ENCODE results near the gene PXT1. TPM values are rescaled to one million over a fixed set of nuclear protein-coding genes. Genes with fewer than 3 reads are reported as not detected.
"Not testable (repeated sequence)": the region's sequence is repeated elsewhere in the genome, so short reads cannot be mapped to it uniquely, and the experiment has no call there.

The PXT1 gene
- total RNA-seq (under 1 TPM; 0.10 to 0.11 TPM), polyA plus RNA-seq (ENCODE audit: insufficient read length in 2 of 2) (under 1 TPM; 0.13 to 0.53 TPM)
- long read RNA-seq, donor 1: 0 reads
- long read RNA-seq, donor 2: 0 reads
- long read RNA-seq, donor 3: 0 reads
- long read RNA-seq, donor 4: 0 reads

DNA sequence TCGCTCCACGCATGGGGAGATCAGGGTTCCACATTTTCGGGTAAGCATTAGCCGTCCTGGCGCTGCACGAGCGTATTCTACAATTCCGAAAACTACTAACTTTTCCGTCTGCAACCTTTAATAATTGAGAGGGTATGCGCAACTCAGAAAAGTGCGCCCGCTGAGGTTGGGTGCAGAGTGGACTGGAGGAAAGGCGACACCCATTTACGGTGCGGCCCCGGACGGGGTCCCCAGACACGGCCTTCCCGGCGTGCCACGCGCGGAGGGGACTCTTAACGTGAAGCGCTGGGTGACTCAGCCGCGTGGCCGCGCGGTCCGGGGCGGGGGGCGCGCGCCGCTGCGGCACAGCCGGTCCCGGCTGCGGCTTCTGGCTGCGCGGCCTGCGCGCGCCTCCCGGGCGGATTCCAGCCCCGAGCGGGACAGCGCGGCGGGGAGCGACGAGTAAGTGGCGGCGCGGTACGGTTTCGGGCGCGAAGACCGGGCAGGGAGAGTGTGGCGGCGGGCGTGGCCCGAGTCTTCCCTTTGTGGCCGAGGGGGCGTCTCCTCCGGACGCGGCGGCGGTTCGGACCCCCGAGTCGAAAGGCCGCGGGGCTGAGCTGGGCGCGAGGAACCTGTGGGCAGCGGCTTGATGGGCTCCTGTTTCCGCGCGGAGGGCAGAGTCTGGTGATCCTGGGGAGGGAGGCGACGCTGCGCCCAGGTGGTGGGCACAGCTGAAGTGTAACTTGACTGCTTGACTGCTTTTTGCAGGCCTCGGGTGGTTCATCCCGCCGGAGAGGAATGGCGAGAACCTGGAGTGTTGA lies at the start of gene PXT1, which contains the start of gene KCTD20:
PXT1 (minus strand) TSS at position 184 of the 800 bp plus-strand sequence. CDS start 16,772 bp downstream, outside the sequence.
KCTD20 (plus strand) TSS at position 330 of the 800 bp plus-strand sequence. CDS start 27,098 bp downstream, outside the sequence.
- peak; percentile 72 to 96 (median 80) for DNase-seq (ENCODE audit: low read depth in 4 of 6, low spot score in 6 of 6)
- no peaks in the 10 kb centered on the region for H3K9me3 ChIP-seq (ENCODE audit: control insufficient read depth, insufficient read depth, low read length)
- peaks cover 14% of the 10 kb centered on the region for H3K4me1 ChIP-seq (ENCODE audit: control insufficient read depth, insufficient read depth, low read length)
- H3K4me3 ChIP-seq (ENCODE audit: low read depth, low read length): peak within 1 kb of the TSS; percentile 94
- no peaks in the 10 kb centered on the region for H3K27me3 ChIP-seq (ENCODE audit: control insufficient read depth, insufficient read depth, low read length)
- H3K27ac ChIP-seq (ENCODE audit: low read depth, low read length): peak within 1 kb of the TSS; percentile 96
- peaks cover 2% of the 10 kb centered on the region for H3K36me3 ChIP-seq (ENCODE audit: control insufficient read depth, insufficient read depth, low read length)
- WGBS (ENCODE audit: insufficient coverage): under 1% methylated on average over 86 of the region's 91 CpGs

DNA sequence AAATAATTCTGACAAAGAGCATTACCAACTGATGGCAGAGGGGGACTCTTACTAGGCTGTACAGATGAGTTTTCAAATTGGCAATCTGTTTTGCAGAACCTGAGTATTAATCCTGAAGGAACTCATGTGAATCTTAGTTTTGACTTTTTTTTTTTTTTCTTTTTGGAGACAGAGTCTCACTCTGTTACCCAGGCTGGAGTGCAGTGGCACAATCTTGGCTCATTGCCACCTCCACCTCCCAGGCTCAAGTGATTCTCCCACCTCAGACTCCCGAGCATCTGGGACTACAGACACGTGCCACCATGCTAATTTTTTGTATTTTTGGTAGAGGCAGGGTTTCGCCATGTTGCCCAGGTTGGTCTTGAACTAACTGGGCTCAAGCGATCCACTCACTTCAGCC lies 49.4 kb upstream of the PXT1 start:
- H3K27me3 ChIP-seq (ENCODE audit: control insufficient read depth, insufficient read depth, low read length): no peaks in the 10 kb centered on the region
- no peak overlapping the region for H3K4me3 ChIP-seq (ENCODE audit: low read depth, low read length)
- no peaks in the 10 kb centered on the region for H3K4me1 ChIP-seq (ENCODE audit: control insufficient read depth, insufficient read depth, low read length)
- H3K27ac ChIP-seq (ENCODE audit: low read depth, low read length): no peak overlapping the region
- 74% methylated on average over 3 of the region's 4 CpGs for WGBS (ENCODE audit: insufficient coverage)
- no peaks in the 10 kb centered on the region for H3K9me3 ChIP-seq (ENCODE audit: control insufficient read depth, insufficient read depth, low read length)
- H3K36me3 ChIP-seq (ENCODE audit: control insufficient read depth, insufficient read depth, low read length): peaks cover 23% of the 10 kb centered on the region
- no peak for DNase-seq (ENCODE audit: low read depth in 4 of 6, low spot score in 6 of 6)

DNA sequence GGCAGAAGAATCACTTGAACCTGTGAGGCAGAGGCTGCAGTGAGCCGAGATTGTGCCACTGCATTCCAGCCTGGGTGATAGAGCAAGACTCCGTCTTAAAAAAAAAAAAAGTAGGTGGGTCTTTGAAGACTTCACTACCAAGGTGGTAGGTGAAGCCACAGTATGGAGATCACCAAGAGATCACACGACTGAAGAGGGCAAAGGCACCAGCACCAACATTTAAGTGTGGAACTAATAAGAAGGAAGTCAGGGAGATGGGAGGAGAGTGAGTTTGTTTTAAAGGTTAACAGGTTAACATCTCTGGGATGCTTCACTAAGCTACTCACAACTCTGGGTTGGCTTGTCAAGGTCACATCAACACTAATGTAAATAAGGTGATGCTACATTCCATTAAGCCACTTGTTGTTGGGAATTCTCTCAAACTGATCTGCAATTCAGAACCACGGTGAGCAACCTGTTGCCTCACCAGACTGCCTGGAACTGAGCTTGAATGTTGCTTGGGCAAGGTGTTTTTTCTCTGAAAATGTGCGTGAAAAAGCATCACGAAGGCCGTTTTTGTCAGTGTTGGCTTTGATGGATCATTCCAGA lies 48.8 kb upstream of the PXT1 start:
- H3K4me3 ChIP-seq (ENCODE audit: low read depth, low read length): no peak overlapping the region
- 81% methylated on average over 3 of the region's 7 CpGs for WGBS (ENCODE audit: insufficient coverage)
- H3K27ac ChIP-seq (ENCODE audit: low read depth, low read length): no peak overlapping the region
- no peaks in the 10 kb centered on the region for H3K4me1 ChIP-seq (ENCODE audit: control insufficient read depth, insufficient read depth, low read length)
- H3K36me3 ChIP-seq (ENCODE audit: control insufficient read depth, insufficient read depth, low read length): peaks cover 24% of the 10 kb centered on the region
- no peaks in the 10 kb centered on the region for H3K9me3 ChIP-seq (ENCODE audit: control insufficient read depth, insufficient read depth, low read length)
- no peak for DNase-seq (ENCODE audit: low read depth in 4 of 6, low spot score in 6 of 6)
- H3K27me3 ChIP-seq (ENCODE audit: control insufficient read depth, insufficient read depth, low read length): no peaks in the 10 kb centered on the region

- no peaks in the 10 kb centered on the region for H3K9me3 ChIP-seq (ENCODE audit: control insufficient read depth, insufficient read depth, low read length)
- H3K4me1 ChIP-seq (ENCODE audit: control insufficient read depth, insufficient read depth, low read length): no peaks in the 10 kb centered on the region
- H3K27ac ChIP-seq (ENCODE audit: low read depth, low read length): no peak overlapping the region
- H3K4me3 ChIP-seq (ENCODE audit: low read depth, low read length): no peak overlapping the region
- peaks cover 23% of the 10 kb centered on the region for H3K36me3 ChIP-seq (ENCODE audit: control insufficient read depth, insufficient read depth, low read length)
- 100% methylated on average over 2 of the region's 4 CpGs for WGBS (ENCODE audit: insufficient coverage)
- DNase-seq (ENCODE audit: low read depth in 4 of 6, low spot score in 6 of 6): no peak
- no peaks in the 10 kb centered on the region for H3K27me3 ChIP-seq (ENCODE audit: control insufficient read depth, insufficient read depth, low read length)
These were observed 46.8 kb upstream of the PXT1 start for GRCh38 chr6:36489426-36489825.

GRCh38 chr6:36488221-36488620 lies 45.6 kb upstream of the PXT1 start:
- no peaks in the 10 kb centered on the region for H3K27me3 ChIP-seq (ENCODE audit: control insufficient read depth, insufficient read depth, low read length)
- H3K9me3 ChIP-seq (ENCODE audit: control insufficient read depth, insufficient read depth, low read length): no peaks in the 10 kb centered on the region
- peaks cover 25% of the 10 kb centered on the region for H3K36me3 ChIP-seq (ENCODE audit: control insufficient read depth, insufficient read depth, low read length)
- H3K4me1 ChIP-seq (ENCODE audit: control insufficient read depth, insufficient read depth, low read length): no peaks in the 10 kb centered on the region
- no peak overlapping the region for H3K4me3 ChIP-seq (ENCODE audit: low read depth, low read length)
- no peak for DNase-seq (ENCODE audit: low read depth in 4 of 6, low spot score in 6 of 6)
- no peak overlapping the region for H3K27ac ChIP-seq (ENCODE audit: low read depth, low read length)

GRCh38 chr6:36487698-36488097 lies 45.0 kb upstream of the PXT1 start:
- Histone ChIP-seq H3K4me1 (ENCODE audit: control insufficient read depth, insufficient read depth, low read length) (no peaks in the 10 kb centered on the region), H3K36me3 (ENCODE audit: control insufficient read depth, insufficient read depth, low read length) (peaks cover 28% of the 10 kb centered on the region), H3K4me3 (ENCODE audit: low read depth, low read length) (no peak overlapping the region), H3K27me3 (ENCODE audit: control insufficient read depth, insufficient read depth, low read length) (no peaks in the 10 kb centered on the region), H3K9me3 (ENCODE audit: control insufficient read depth, insufficient read depth, low read length) (no peaks in the 10 kb centered on the region), H3K27ac (ENCODE audit: low read depth, low read length) (no peak overlapping the region)
- DNase-seq (ENCODE audit: low read depth in 4 of 6, low spot score in 6 of 6): no peak
- 100% methylated on average over 1 of the region's 1 CpG for WGBS (ENCODE audit: insufficient coverage)

DNA sequence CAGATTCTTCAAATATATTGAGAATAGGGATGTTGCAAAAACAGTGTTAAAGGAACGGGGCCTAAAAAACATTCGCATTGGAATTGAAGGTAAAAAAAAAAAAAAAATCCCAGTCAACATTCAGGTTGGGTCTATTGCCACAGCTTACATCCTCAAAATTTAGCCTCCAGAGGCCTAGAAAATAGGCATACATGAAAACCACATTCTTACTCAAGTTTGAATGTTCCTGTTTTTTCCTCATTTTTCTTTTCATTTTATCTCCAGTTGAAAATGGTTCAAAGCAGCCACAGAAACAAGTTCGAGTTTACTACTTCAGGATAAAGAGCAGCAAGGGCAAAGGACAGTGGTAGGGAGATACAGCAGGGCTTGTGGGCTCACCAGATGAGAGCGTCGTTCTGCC lies 42.1 kb upstream of the PXT1 start:
- whole genome bisulfite sequencing (ENCODE audit: insufficient coverage): 100% methylated on average over 1 of the region's 5 CpGs

DNA sequence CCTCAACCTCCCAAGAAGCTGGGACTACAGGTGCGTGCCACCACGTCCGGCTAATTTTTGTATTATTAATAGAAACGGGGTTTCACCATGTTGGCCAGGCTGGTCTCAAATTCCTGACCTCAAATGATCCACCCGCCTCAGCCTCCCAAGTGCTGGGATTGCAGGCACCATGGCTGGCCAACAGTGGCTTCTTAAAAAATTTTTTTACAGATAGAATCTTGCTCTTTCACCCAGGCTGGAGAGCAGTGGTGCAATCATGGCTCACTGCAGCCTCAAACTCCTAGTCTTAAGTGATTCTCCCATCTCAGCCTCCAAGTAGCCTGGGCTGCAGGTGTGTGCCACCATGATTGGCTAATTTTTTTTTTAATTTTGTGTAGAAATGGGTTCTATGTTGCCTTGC lies 40.7 kb upstream of the PXT1 start:
- H3K4me3 ChIP-seq (ENCODE audit: low read depth, low read length); DNase-seq (ENCODE audit: low read depth in 4 of 6, low spot score in 6 of 6); H3K9me3 ChIP-seq (ENCODE audit: control insufficient read depth, insufficient read depth, low read length); H3K27me3 ChIP-seq (ENCODE audit: control insufficient read depth, insufficient read depth, low read length); H3K4me1 ChIP-seq (ENCODE audit: control insufficient read depth, insufficient read depth, low read length); H3K27ac ChIP-seq (ENCODE audit: low read depth, low read length): not testable (repeated sequence)
- peaks cover 41% of the 10 kb centered on the region for H3K36me3 ChIP-seq (ENCODE audit: control insufficient read depth, insufficient read depth, low read length)
- WGBS (ENCODE audit: insufficient coverage): 100% methylated on average over 1 of the region's 5 CpGs

More for the DNA sequence above, 42.1 kb upstream of the PXT1 start:
- no peak overlapping the region for H3K27ac ChIP-seq (ENCODE audit: low read depth, low read length)
- H3K9me3 ChIP-seq (ENCODE audit: control insufficient read depth, insufficient read depth, low read length): no peaks in the 10 kb centered on the region
- peaks cover 39% of the 10 kb centered on the region for H3K36me3 ChIP-seq (ENCODE audit: control insufficient read depth, insufficient read depth, low read length)
- H3K4me1 ChIP-seq (ENCODE audit: control insufficient read depth, insufficient read depth, low read length): no peaks in the 10 kb centered on the region
- H3K27me3 ChIP-seq (ENCODE audit: control insufficient read depth, insufficient read depth, low read length): no peaks in the 10 kb centered on the region
- DNase-seq (ENCODE audit: low read depth in 4 of 6, low spot score in 6 of 6): no peak
- no peak overlapping the region for H3K4me3 ChIP-seq (ENCODE audit: low read depth, low read length)

DNA sequence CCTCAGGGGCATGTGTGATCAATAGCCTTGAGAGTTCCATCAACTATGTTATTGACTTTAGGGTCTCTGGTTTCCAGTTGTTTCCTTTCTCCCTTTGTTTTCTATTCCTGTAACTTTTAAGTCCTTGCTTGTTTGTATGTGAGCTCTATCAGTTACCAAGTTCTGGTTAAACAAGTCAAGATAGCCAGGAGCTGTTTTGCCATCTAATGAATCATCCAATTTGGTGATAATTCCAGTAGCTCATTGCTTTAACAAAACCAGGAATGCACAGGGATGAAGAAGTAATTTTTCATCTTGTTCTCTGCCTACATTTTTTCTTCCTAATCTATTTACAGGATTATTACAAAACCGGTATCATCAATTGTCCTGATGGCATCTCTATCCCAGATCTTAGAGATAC lies 36.6 kb upstream of the PXT1 start:
- H3K4me1 ChIP-seq (ENCODE audit: control insufficient read depth, insufficient read depth, low read length): no peaks in the 10 kb centered on the region
- WGBS (ENCODE audit: insufficient coverage): 83% methylated on average over 1 of the region's 1 CpG
- no peaks in the 10 kb centered on the region for H3K27me3 ChIP-seq (ENCODE audit: control insufficient read depth, insufficient read depth, low read length)
- no peak for DNase-seq (ENCODE audit: low read depth in 4 of 6, low spot score in 6 of 6)
- H3K9me3 ChIP-seq (ENCODE audit: control insufficient read depth, insufficient read depth, low read length): no peaks in the 10 kb centered on the region
- H3K27ac ChIP-seq (ENCODE audit: low read depth, low read length): no peak overlapping the region
- no peak overlapping the region for H3K4me3 ChIP-seq (ENCODE audit: low read depth, low read length)
- peaks cover 23% of the 10 kb centered on the region for H3K36me3 ChIP-seq (ENCODE audit: control insufficient read depth, insufficient read depth, low read length)

All from spinal cord (tissue), 10 donors.